OCI-LY7 (cell line): ENCODE measurements around the gene TKT. TPM values are rescaled to one million over a fixed set of nuclear protein-coding genes. Genes with fewer than 3 reads are reported as not detected.

Source experiments
- BruUV-seq: library from RNA; stranded (reverse); fragments of 400-500 nt; replicated peaks from 2 replicates; lab custom pipeline; 2021; lab: Mats Ljungman, UMichigan
- CTCF ChIA-PET: fragments of 300-600 bp; sonication (Branson Sonifier 250); formaldehyde crosslinking; loops from one replicate; lab custom pipeline; 2022; ENCODE audit warnings: antibody characterized with exemption; ENCODE audit not compliant: unreplicated experiment; lab: Charles Lee
- POLR2A ChIA-PET: fragments of 300-600 bp; sonication (Branson Sonifier 250); formaldehyde crosslinking; loops from one replicate; lab custom pipeline; 2022; ENCODE audit warnings: antibody characterized with exemption; lab: Charles Lee
- DNase-seq: peaks from one replicate; pipeline ENCODE4 v3.0.0-alpha.2; 2015; ENCODE audit warnings: low spot score
- H2AFZ ChIP-seq: fragments of 200-600 bp; sonication (generic), shearing (Covaris generic); 2 replicates; pipeline ENCODE4 v1.6.1; 2014; ENCODE audit warnings: mild to moderate bottlenecking, antibody characterized with exemption, low read length, moderate library complexity
- H3K27ac ChIP-seq: fragments of 200-600 bp; sonication (generic); 2 replicates; pipeline ENCODE4 v1.5.1; 2014; ENCODE audit warnings: mixed run types, low read depth, mild to moderate bottlenecking, moderate library complexity, low read length, inconsistent platforms; ENCODE audit not compliant: poor library complexity, severe bottlenecking
- H3K36me3 ChIP-seq: fragments of 200-600 bp; sonication (generic); 2 replicates; pipeline ENCODE4 v1.6.1; 2014; ENCODE audit warnings: mild to moderate bottlenecking, antibody characterized with exemption, low read length, moderate library complexity, mixed read lengths; ENCODE audit not compliant: insufficient read depth
- H3K4me1 ChIP-seq: fragments of 200-600 bp; sonication (generic); 2 replicates; pipeline ENCODE4 v1.5.1; 2014; ENCODE audit warnings: mild to moderate bottlenecking, low read length; ENCODE audit not compliant: insufficient read depth, poor library complexity, severe bottlenecking
- H3K4me2 ChIP-seq: fragments of 200-600 bp; sonication (generic); 2 replicates; pipeline ENCODE4 v1.6.1; 2014; ENCODE audit warnings: mild to moderate bottlenecking, low read length
- H3K4me3 ChIP-seq: fragments of 200-600 bp; sonication (generic); 2 replicates; pipeline ENCODE4 v1.5.1; 2014; ENCODE audit warnings: mild to moderate bottlenecking, low read depth, low read length; ENCODE audit not compliant: poor library complexity, severe bottlenecking
- H3K79me2 ChIP-seq: fragments of 200-600 bp; sonication (generic); 2 replicates; pipeline ENCODE4 v1.6.1; 2016; ENCODE audit warnings: low read depth, mild to moderate bottlenecking, low read length, moderate library complexity, mixed read lengths; ENCODE audit not compliant: insufficient read depth
- H3K9me2 ChIP-seq: fragments of 200-600 bp; sonication (generic); 2 replicates; pipeline ENCODE4 v1.6.1; 2016; ENCODE audit warnings: mild to moderate bottlenecking, low read length, mixed read lengths; ENCODE audit not compliant: insufficient read depth
- H3K9me3 ChIP-seq: fragments of 200-600 bp; sonication (generic); 2 replicates; pipeline ENCODE4 v1.6.1; 2014; ENCODE audit warnings: mild to moderate bottlenecking, mixed run types, low read length, mixed read lengths
- H4K20me1 ChIP-seq: fragments of 200-600 bp; sonication (generic); 2 replicates; pipeline ENCODE4 v1.6.1; 2014; ENCODE audit warnings: mild to moderate bottlenecking, antibody characterized with exemption, low read length, moderate library complexity, mixed read lengths; ENCODE audit not compliant: insufficient read depth
- EZH2phosphoT487 ChIP-seq: fragments of 200-600 bp; sonication (generic); IDR thresholded peaks from 2 replicates; pipeline ENCODE4 v1.6.1; 2018; ENCODE audit warnings: low read depth, borderline replicate concordance, mild to moderate bottlenecking, mixed run types, antibody characterized with exemption, low read length, moderate library complexity, mixed read lengths
- intact Hi-C: fragments of 100-400 bp; cut with micrococcal nuclease; formaldehyde crosslinking; loops from one replicate; pipeline ENCODE4 v1.10.0; 2022; ENCODE audit not compliant: unreplicated experiment
- total RNA-seq, 2 experiments: library from RNA; depleted of rRNA in 1 of 2; stranded (reverse); fragments of >200 nt in 1 of 2; shearing (Covaris generic) in 1 of 2; gene quantifications; 2 replicates each; pipeline ENCODE4 v1.2.3, GENCODE V29; 2014 to 2022
- TF ChIP-seq, protein P1 (sequence below): fragments of 200-600 bp; sonication (generic); conservative IDR thresholded peaks from 2 replicates; pipeline ENCODE4 v1.5.1; 2014; ENCODE audit warnings: mild to moderate bottlenecking, antibody characterized with exemption, low read length, moderate library complexity, mixed read lengths

Gene TKT
- total RNA-seq, 2 experiments from 2014 or later = 325 to 386 TPM

- Histone ChIP-seq H3K9me2 (no peaks in the 10 kb centered on the region), H3K4me2 (no peak overlapping the region), H3K9me3 (no peaks in the 10 kb centered on the region), H2AFZ (no peak overlapping the region), H3K36me3 (peaks cover 96% of the 10 kb centered on the region), H4K20me1 (no peaks in the 10 kb centered on the region), H3K79me2 (no peaks in the 10 kb centered on the region), H3K27ac (no peak overlapping the region), H3K4me3 (no peak overlapping the region), H3K4me1 (no peaks in the 10 kb centered on the region)
- ChIA-PET POLR2A (no interaction called here), CTCF (no interaction called here)
- no peak for DNase-seq
- BruUV-seq = no TSS peak
- TF ChIP-seq, protein P1, sequence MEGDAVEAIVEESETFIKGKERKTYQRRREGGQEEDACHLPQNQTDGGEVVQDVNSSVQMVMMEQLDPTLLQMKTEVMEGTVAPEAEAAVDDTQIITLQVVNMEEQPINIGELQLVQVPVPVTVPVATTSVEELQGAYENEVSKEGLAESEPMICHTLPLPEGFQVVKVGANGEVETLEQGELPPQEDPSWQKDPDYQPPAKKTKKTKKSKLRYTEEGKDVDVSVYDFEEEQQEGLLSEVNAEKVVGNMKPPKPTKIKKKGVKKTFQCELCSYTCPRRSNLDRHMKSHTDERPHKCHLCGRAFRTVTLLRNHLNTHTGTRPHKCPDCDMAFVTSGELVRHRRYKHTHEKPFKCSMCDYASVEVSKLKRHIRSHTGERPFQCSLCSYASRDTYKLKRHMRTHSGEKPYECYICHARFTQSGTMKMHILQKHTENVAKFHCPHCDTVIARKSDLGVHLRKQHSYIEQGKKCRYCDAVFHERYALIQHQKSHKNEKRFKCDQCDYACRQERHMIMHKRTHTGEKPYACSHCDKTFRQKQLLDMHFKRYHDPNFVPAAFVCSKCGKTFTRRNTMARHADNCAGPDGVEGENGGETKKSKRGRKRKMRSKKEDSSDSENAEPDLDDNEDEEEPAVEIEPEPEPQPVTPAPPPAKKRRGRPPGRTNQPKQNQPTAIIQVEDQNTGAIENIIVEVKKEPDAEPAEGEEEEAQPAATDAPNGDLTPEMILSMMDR = no peak
- TF ChIP-seq EZH2phosphoT487 = no peak
- intact Hi-C loops = no loop called here
These were observed 31.3 kb downstream of the TKT start for GRCh38 chr3:53224536-53224935.

- no peaks in the 10 kb centered on the region for H3K9me3 ChIP-seq
- H3K9me2 ChIP-seq = no peaks in the 10 kb centered on the region
- no peaks in the 10 kb centered on the region for H3K4me1 ChIP-seq
- no peak overlapping the region for H3K27ac ChIP-seq
- ChIA-PET POLR2A (interaction anchor here (0.6 kb wide), 1 partner anchor 148 kb away, joined by 4 read pairs; no protein-coding TSS in a partner anchor), CTCF (interaction anchor here (0.6 kb wide), 1 partner anchor 157 kb away, joined by 5 read pairs; no protein-coding TSS in a partner anchor)
- BruUV-seq = no TSS peak
- no peak overlapping the region for H3K4me3 ChIP-seq
- H4K20me1 ChIP-seq = no peaks in the 10 kb centered on the region
- H3K4me2 ChIP-seq = no peak overlapping the region
- no peaks in the 10 kb centered on the region for H3K79me2 ChIP-seq
- H2AFZ ChIP-seq = no peak overlapping the region
- TF ChIP-seq, protein P1 = no peak
- no peak for TF ChIP-seq EZH2phosphoT487
- H3K36me3 ChIP-seq = peaks cover 90% of the 10 kb centered on the region
- no peak for DNase-seq
- intact Hi-C loops = no loop called here
These were observed 31.8 kb downstream of the TKT start for GRCh38 chr3:53224026-53224425.

GRCh38 chr3:53223541-53223966 lies 32.3 kb downstream of the TKT start:
- Histone ChIP-seq H3K4me3 (no peak overlapping the region), H3K79me2 (no peaks in the 10 kb centered on the region), H3K9me2 (no peaks in the 10 kb centered on the region), H3K4me2 (no peak overlapping the region), H3K4me1 (no peaks in the 10 kb centered on the region), H4K20me1 (no peaks in the 10 kb centered on the region), H3K27ac (no peak overlapping the region), H2AFZ (no peak overlapping the region), H3K36me3 (peaks cover 86% of the 10 kb centered on the region), H3K9me3 (no peaks in the 10 kb centered on the region)
- no TSS peak for BruUV-seq
- TF ChIP-seq, protein P1 = no peak
- TF ChIP-seq EZH2phosphoT487 = no peak
- CTCF ChIA-PET = interaction anchor here (0.6 kb wide), 1 partner anchor 157 kb away, joined by 5 read pairs; no protein-coding TSS in a partner anchor
- POLR2A ChIA-PET = interaction anchor here (0.6 kb wide), 1 partner anchor 149 kb away, joined by 4 read pairs; no protein-coding TSS in a partner anchor
- DNase-seq = no peak
- intact Hi-C loops = no loop called here
